Kidney (tissue), 14 donors: ENCODE data around the gene ANO2. TPM values are rescaled to one million over a fixed set of nuclear protein-coding genes. Genes with fewer than 3 reads are reported as not detected.

ENCODE experiments used
- DNase-seq, 5 donors: peaks; one replicate each; pipeline ENCODE4 v3.0.0-alpha.2; 2013 to 2020
- FAIRE-seq: peaks from 2 replicates; lab custom pipeline; 2012; peaks lifted over from hg19 to GRCh38; lab: Jason Lieb, UNC
- H3K27ac ChIP-seq, 2 donors: one replicate each; pipeline ENCODE4 v1.7.0; 2013; ENCODE audit warnings: low read depth in 2 of 2, low read length in 2 of 2, inconsistent platforms in 1 of 2
- H3K27me3 ChIP-seq: one replicate; pipeline ENCODE4 v1.7.1; 2013; ENCODE audit warnings: low read length, inconsistent platforms; ENCODE audit not compliant: control insufficient read depth, insufficient read depth
- H3K36me3 ChIP-seq, 3 donors: one replicate each; pipeline versions ENCODE4 v1.7.0 to v1.7.1; 2013; ENCODE audit warnings: low read length in 3 of 3, control low read depth in 1 of 3, inconsistent platforms in 1 of 3; ENCODE audit not compliant: insufficient read depth in 3 of 3, control insufficient read depth in 2 of 3
- H3K4me1 ChIP-seq, 3 donors: one replicate each; pipeline versions ENCODE4 v1.7.0 to v1.7.1; 2013; ENCODE audit warnings: low read length in 3 of 3, inconsistent platforms in 1 of 3, low read depth in 1 of 3; ENCODE audit not compliant: control insufficient read depth in 2 of 3, insufficient read depth in 2 of 3
- H3K4me3 ChIP-seq, 3 donors: one replicate each; pipeline versions ENCODE4 v1.7.0 to v1.8.1; 2013; ENCODE audit warnings: low read length in 3 of 3, control low read depth in 1 of 3, inconsistent platforms in 1 of 3
- H3K9ac ChIP-seq, 3 donors: one replicate each; pipeline versions ENCODE4 v1.7.0 to v1.7.1; 2013; ENCODE audit warnings: low read length in 3 of 3, control low read depth in 1 of 3, inconsistent platforms in 1 of 3
- H3K9me3 ChIP-seq, 3 donors: one replicate each; pipeline versions ENCODE4 v1.7.0 to v1.7.1; 2013; ENCODE audit warnings: low read length in 3 of 3, control low read depth in 1 of 3, inconsistent platforms in 1 of 3; ENCODE audit not compliant: control insufficient read depth in 2 of 3, insufficient read depth in 1 of 3
- CTCF ChIP-seq: IDR thresholded peaks from 3 replicates; pipeline ENCODE4 v1.5.1; 2012; ENCODE audit warnings: mild to moderate bottlenecking, moderate library complexity, borderline replicate concordance; ENCODE audit not compliant: insufficient read depth; ENCODE audit errors: extremely low read depth
- intact Hi-C: fragments of 100-400 bp; cut with DNase I; formaldehyde crosslinking; loops from one replicate; pipeline ENCODE4 v1.11.1; 2022
- polyA plus RNA-seq: library from polyadenylated mRNA; stranded (reverse); fragments of 350-450 nt; fragmentation: Illumina TruSeq; extraction: RNeasy Lipid Tissue Mini Kit (QIAGEN cat#74804); gene quantifications from one replicate; pipeline ENCODE4 v1.2.3, GENCODE V29; 2014; ENCODE audit warnings: low read depth, low replicate concordance; ENCODE audit not compliant: insufficient read depth
- total RNA-seq: library from RNA; stranded (reverse); fragmentation: NEBNext Ultra II Directional; extraction: Animal tissue kit (Norgen Biotek cat#: 25700); gene quantifications from one replicate; pipeline ENCODE4 v1.2.1, GENCODE V29; 2021
- donor health status: control.
- donor health status: control.
- donor health status: control.
- donor health status: control.
- donor health status: control.
- donor health status: DM: yes; HTN: yes; CAD: no.
- donor health status: Normal renal cell carcinoma (clear cell type).

ANO2 gene
- total and polyA plus RNA-seq, 2 donors from 2014 or later = 0.34 to 4.4 TPM

GRCh38 chr12:5615760-5616159, 329.3 kb downstream of the ANO2 start:
- TF ChIP-seq CTCF = no peak
- Histone ChIP-seq H3K9me3 (peaks cover 0 to 6% (median 0%) of the 10 kb centered on the region in 3 donors), H3K4me1 (no peaks in the 10 kb centered on the region), H3K9ac (no peak overlapping the region), H3K27me3 (no peaks in the 10 kb centered on the region), H3K27ac (no peak overlapping the region), H3K36me3 (no peaks in the 10 kb centered on the region), H3K4me3 (no peak overlapping the region)
- DNase-seq = no peak
- no peak for FAIRE-seq
- intact Hi-C loops = no loop called here

DNA sequence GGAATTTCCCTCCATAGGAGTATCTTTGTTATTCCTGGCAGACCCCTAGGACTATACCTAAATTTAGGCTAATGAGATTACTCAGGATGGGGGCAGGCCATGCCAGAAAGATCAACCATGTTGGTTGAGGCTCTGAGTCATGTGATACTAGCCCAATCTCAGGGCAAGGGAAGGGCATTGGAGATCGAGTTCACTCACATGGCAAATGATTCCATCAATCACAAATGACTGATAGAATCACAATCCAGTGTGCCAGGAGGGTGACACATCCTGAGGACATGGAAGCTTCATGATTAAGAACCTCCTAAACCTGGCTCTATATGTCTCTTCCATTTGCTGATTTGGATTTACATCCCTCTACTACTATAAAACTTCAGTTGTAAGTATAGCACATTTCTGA, 330.8 kb downstream of the ANO2 start:
- DNase-seq (no peak), FAIRE-seq (no peak)
- Histone ChIP-seq H3K36me3 (no peaks in the 10 kb centered on the region), H3K9me3 (peaks cover 0 to 6% (median 0%) of the 10 kb centered on the region in 3 donors), H3K4me1 (no peaks in the 10 kb centered on the region), H3K4me3 (no peak overlapping the region), H3K27me3 (no peaks in the 10 kb centered on the region), H3K9ac (no peak overlapping the region), H3K27ac (no peak overlapping the region)
- no peak for TF ChIP-seq CTCF
- intact Hi-C loops = no loop called here

GRCh38 chr12:5612556-5613410, 332.3 kb downstream of the ANO2 start:
- no peak for FAIRE-seq
- Histone ChIP-seq H3K36me3 (no peaks in the 10 kb centered on the region), H3K27ac (no peak overlapping the region), H3K4me3 (no peak overlapping the region), H3K9ac (no peak overlapping the region), H3K9me3 (peaks cover 0 to 6% (median 0%) of the 10 kb centered on the region in 3 donors), H3K27me3 (no peaks in the 10 kb centered on the region), H3K4me1 (no peaks in the 10 kb centered on the region)
- TF ChIP-seq CTCF = no peak
- no peak for DNase-seq
- intact Hi-C loops = no loop called here
